Dendritic cell treated with granulocyte-macrophage colony-stimulating factor and Interleukin-4, amounts not matched to agents 40 ng/mL and 50 ng/mL, for 4 days (primary cell): Measurements from ENCODE around the gene GPC1.

Source experiments
- H3K27ac Mint-ChIP-seq: one replicate; pipeline ENCODE4 v1.8.0; 2022; ENCODE audit warnings: mild to moderate bottlenecking, mixed read lengths
- H3K27me3 Mint-ChIP-seq: one replicate; pipeline ENCODE4 v1.8.0; 2022; ENCODE audit warnings: mild to moderate bottlenecking, mixed read lengths
- H3K36me3 Mint-ChIP-seq: one replicate; pipeline ENCODE4 v1.8.0; 2022; ENCODE audit warnings: low read depth, mixed read lengths
- H3K4me1 Mint-ChIP-seq: one replicate; pipeline ENCODE4 v1.8.0; 2022; ENCODE audit warnings: low read depth, mixed read lengths
- H3K4me3 Mint-ChIP-seq: one replicate; pipeline ENCODE4 v1.8.0; 2022; ENCODE audit warnings: mild to moderate bottlenecking, moderate library complexity, mixed read lengths
- H3K9me3 Mint-ChIP-seq: one replicate; pipeline ENCODE4 v1.8.0; 2022; ENCODE audit warnings: mixed read lengths
- intact Hi-C: fragments of 100-400 bp; cut with micrococcal nuclease; formaldehyde crosslinking; loops from one replicate; pipeline ENCODE4 v1.15.0; 2022

GPC1 gene

DNA sequence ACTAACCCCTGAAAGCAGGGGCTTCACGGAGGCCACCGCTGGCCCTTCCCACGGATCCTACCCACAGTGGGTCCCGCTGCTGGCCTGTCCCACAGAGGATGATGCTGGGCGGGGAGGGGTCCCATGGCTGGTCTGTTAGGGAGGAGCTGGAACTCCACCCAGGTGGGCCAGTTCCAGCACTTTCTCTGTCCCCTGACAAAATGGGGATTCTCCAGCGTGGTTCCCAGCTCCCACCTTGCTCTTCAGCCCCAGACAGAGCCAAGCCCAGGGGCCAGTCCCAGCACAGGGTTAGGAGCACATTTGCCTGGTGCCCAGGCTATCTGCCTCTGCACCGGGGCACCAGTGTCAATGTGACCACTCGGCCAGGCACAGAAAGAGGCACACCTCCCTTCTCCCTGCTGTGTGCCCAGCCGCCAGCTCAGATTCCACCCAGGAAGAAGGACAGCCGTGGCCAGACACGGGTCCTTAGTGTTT lies 72.4 kb downstream of the GPC1 start:
- intact Hi-C loops, result no loop called here
- H3K4me1 Mint-ChIP-seq, result peaks cover 6% of the 10 kb centered on the region
- H3K9me3 Mint-ChIP-seq, result no peaks in the 10 kb centered on the region
- no peaks in the 10 kb centered on the region for H3K27me3 Mint-ChIP-seq
- no peak overlapping the region for H3K4me3 Mint-ChIP-seq
- no peak overlapping the region for H3K27ac Mint-ChIP-seq
- H3K36me3 Mint-ChIP-seq, result peaks cover 42% of the 10 kb centered on the region

GRCh38 chr2:240508832-240509545 lies 73.5 kb downstream of the GPC1 start:
- Mint-ChIP-seq H3K36me3 (peaks cover 34% of the 10 kb centered on the region), H3K27ac (no peak overlapping the region), H3K9me3 (no peaks in the 10 kb centered on the region), H3K4me3 (no peak overlapping the region), H3K4me1 (peaks cover 15% of the 10 kb centered on the region), H3K27me3 (no peaks in the 10 kb centered on the region)
- intact Hi-C loops, result no loop called here

DNA sequence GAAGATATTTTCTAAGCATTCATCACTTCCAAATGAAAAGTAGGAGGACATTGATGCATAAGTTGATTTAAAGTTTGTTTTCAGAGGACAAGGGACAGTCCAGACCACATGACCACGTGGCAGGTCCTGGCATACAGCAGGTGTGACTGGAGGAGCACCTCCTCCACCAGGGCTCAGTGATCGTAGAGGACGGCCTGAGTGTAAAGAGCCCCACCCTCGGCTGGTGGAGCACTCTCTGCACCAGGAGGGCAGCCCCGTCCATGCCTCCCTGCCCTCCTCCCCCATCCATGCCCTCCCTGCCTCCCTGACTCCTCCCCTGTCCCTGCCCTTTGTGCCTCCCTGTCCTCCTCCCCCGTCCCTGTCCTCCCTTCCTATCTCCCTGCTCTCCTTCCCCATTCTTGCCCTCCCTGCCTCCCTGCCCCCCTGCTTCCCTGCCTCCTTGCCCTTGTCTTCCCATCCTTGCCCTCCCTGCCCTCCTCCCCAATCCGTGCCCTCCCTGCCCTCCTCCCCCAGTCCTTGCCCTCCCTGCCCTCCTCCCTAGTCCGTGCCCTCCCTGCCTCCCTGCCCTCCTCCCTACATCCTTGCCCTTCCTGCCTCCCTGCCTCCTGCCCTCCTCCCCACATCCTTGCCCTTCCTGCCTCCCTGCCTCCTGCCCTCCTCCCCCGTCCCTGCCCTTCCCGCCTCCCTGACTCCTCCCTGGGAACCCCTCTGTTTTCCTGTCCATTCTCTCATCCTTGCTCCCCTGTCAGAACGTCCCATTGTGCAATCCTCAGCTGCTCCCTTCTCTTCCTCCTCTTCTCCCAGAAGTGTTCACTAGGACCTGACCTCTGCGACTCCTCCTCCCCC lies 74.4 kb downstream of the GPC1 start:
- Mint-ChIP-seq H3K27ac (no peak overlapping the region), H3K9me3 (no peaks in the 10 kb centered on the region), H3K36me3 (peaks cover 32% of the 10 kb centered on the region), H3K4me1 (peaks cover 20% of the 10 kb centered on the region), H3K4me3 (no peak overlapping the region), H3K27me3 (no peaks in the 10 kb centered on the region)
- intact Hi-C loops, result loop anchor here (5.0 to 10.0 kb wide), 3 partner anchors 77 to 335 kb away; partner anchors contain the start of gene CAPN10

- Mint-ChIP-seq H3K36me3 (peaks cover 32% of the 10 kb centered on the region), H3K4me1 (peaks cover 20% of the 10 kb centered on the region), H3K9me3 (no peaks in the 10 kb centered on the region), H3K27ac (no peak overlapping the region), H3K4me3 (no peak overlapping the region), H3K27me3 (no peaks in the 10 kb centered on the region)
- intact Hi-C loops, result loop anchor here (5.0 to 10.0 kb wide), 3 partner anchors 77 to 334 kb away; partner anchors contain the start of gene CAPN10
Measured at GRCh38 chr2:240510513-240511210, 75.2 kb downstream of the GPC1 start.

DNA sequence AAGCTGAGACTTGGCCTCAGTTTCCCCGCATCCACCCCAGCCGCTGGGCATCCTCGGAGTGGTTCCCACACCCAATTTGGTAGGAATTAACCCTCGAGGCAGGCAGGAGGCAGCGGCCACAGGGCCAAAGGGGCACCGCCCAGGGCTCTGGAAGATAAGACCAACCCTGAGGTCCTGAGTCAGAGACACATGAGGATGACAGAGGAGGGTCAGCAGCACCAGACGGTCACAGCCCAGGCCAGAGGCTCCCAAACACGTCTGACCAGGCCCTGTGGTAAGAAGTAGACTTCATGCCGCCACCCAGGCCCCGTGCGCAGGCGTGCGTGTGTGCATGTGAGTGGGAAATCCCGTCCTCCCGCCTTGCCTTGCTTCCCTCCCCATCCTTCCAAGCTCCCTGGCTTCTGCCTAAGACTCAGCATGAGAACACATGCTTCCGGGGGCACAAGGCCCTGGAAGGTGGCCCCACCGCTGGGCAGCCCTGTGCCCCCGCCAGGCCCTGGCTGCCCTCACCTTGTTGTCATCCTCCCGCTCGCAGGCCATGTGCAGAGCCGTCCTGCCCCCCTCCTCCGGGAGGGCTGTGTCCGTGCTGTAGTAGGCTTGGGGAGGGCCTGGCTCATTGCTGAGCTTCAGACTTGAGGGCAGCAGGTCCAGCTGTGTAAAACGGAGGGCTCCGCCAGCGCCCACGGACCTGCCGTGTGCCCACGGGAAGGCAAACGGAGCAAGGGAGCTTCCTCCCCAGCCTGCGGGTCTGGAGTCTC lies 76.1 kb downstream of the GPC1 start:
- peaks cover 32% of the 10 kb centered on the region for H3K36me3 Mint-ChIP-seq
- H3K4me1 Mint-ChIP-seq, result peaks cover 20% of the 10 kb centered on the region
- no peak overlapping the region for H3K4me3 Mint-ChIP-seq
- no peaks in the 10 kb centered on the region for H3K27me3 Mint-ChIP-seq
- intact Hi-C loops, result loop anchor here (5.0 to 10.0 kb wide), 3 partner anchors 76 to 333 kb away; partner anchors contain the start of gene CAPN10
- no peaks in the 10 kb centered on the region for H3K9me3 Mint-ChIP-seq
- no peak overlapping the region for H3K27ac Mint-ChIP-seq

GRCh38 chr2:240512109-240512485 lies 76.6 kb downstream of the GPC1 start:
- no peak overlapping the region for H3K4me3 Mint-ChIP-seq
- H3K27me3 Mint-ChIP-seq, result no peaks in the 10 kb centered on the region
- H3K4me1 Mint-ChIP-seq, result peaks cover 20% of the 10 kb centered on the region
- peaks cover 32% of the 10 kb centered on the region for H3K36me3 Mint-ChIP-seq
- no peak overlapping the region for H3K27ac Mint-ChIP-seq
- H3K9me3 Mint-ChIP-seq, result no peaks in the 10 kb centered on the region
- intact Hi-C loops, result loop anchor here (5.0 to 10.0 kb wide), 3 partner anchors 75 to 333 kb away; partner anchors contain the start of gene CAPN10

DNA sequence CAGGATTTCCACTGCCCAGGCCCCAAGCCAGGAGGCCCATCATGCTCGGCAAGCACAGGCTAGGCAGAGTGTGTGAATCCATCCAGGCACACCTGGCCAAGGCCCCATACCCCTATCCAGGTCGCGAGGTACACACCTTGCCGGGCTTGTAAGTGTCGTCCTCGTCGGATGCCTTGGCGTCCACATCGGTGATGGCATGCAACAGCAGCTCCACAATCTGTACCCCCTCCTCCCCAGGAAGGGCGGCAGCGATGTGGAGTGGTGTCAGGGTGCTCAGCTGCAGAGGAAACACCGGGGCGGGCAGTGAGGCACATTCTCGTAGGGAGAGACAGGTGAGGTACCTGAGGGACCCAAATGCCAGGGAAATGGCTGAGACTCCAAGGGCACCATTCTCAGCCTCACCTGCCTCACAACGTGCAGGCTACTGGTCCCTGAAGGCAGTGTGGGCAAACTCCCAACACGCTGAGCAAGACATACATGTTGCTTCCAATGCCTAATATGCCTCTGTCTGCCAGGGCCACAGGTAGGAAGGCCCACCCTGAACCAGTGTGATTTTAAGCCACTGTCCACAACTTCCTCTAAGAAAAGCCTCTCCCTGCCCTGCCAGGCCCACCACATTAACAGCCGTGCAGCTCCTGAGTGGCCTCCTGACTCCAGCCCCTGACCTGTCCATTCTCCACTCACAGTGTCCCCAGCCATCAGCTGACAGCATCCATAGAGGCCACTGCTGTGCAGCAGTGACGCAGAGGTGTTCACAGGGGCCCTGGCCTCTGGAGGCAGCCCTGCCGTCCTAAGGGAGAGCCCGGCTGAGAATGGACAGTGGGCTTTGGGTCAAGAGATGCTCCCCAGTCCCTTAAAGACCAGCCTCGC lies 77.4 kb downstream of the GPC1 start:
- H3K4me3 Mint-ChIP-seq, result no peak overlapping the region
- intact Hi-C loops, result loop anchor here (5.0 to 10.0 kb wide), 3 partner anchors 74 to 332 kb away; partner anchors contain the start of gene CAPN10

GRCh38 chr2:240513549-240514287 lies 78.3 kb downstream of the GPC1 start:
- H3K27me3 Mint-ChIP-seq, result no peaks in the 10 kb centered on the region
- H3K27ac Mint-ChIP-seq, result peak overlapping the region; percentile 83
- H3K9me3 Mint-ChIP-seq, result no peaks in the 10 kb centered on the region
- peaks cover 20% of the 10 kb centered on the region for H3K4me1 Mint-ChIP-seq
- H3K4me3 Mint-ChIP-seq, result no peak overlapping the region
- peaks cover 40% of the 10 kb centered on the region for H3K36me3 Mint-ChIP-seq
- intact Hi-C loops, result loop anchor here (2.0 to 10.0 kb wide), 4 partner anchors 47 to 331 kb away; partner anchors contain the start of genes CAPN10 and DUSP28

More for the DNA sequence above, 77.4 kb downstream of the GPC1 start:
- peaks cover 37% of the 10 kb centered on the region for H3K36me3 Mint-ChIP-seq
- no peaks in the 10 kb centered on the region for H3K9me3 Mint-ChIP-seq
- peaks cover 20% of the 10 kb centered on the region for H3K4me1 Mint-ChIP-seq
- H3K27ac Mint-ChIP-seq, result peak overlapping the region; percentile 83
- no peaks in the 10 kb centered on the region for H3K27me3 Mint-ChIP-seq

GRCh38 chr2:240514631-240515030 lies 79.2 kb downstream of the GPC1 start:
- intact Hi-C loops, result loop anchor here (2.0 to 10.0 kb wide), 4 partner anchors 46 to 330 kb away; partner anchors contain the start of genes CAPN10 and DUSP28
- Mint-ChIP-seq H3K9me3 (no peaks in the 10 kb centered on the region), H3K4me1 (peaks cover 22% of the 10 kb centered on the region), H3K4me3 (no peak overlapping the region), H3K36me3 (peaks cover 42% of the 10 kb centered on the region), H3K27ac (peak overlapping the region; percentile 83), H3K27me3 (no peaks in the 10 kb centered on the region)

- H3K27ac Mint-ChIP-seq, result no peak overlapping the region
- peaks cover 10% of the 10 kb centered on the region for H3K27me3 Mint-ChIP-seq
- H3K9me3 Mint-ChIP-seq, result peaks cover 5% of the 10 kb centered on the region
- H3K36me3 Mint-ChIP-seq, result peaks cover 50% of the 10 kb centered on the region
- intact Hi-C loops, result loop anchor here (10.0 kb wide), 1 partner anchor 327 kb away; no protein-coding TSS in a partner anchor
- no peak overlapping the region for H3K4me3 Mint-ChIP-seq
- H3K4me1 Mint-ChIP-seq, result peaks cover 28% of the 10 kb centered on the region
Measured at GRCh38 chr2:240517342-240517741, 81.9 kb downstream of the GPC1 start.
